KMS-11 (cell line): Measurements from ENCODE around the gene HSF4.

Experiments used
- H2AFZ ChIP-seq: fragments of 200-600 bp; sonication (generic); 2 replicates; pipeline ENCODE4 v1.6.1; 2016; ENCODE audit warnings: antibody characterized with exemption, mixed run types, low read depth
- H3K27ac ChIP-seq: fragments of 200-600 bp; sonication (generic); 2 replicates; pipeline ENCODE4 v1.6.1; 2016; ENCODE audit warnings: mild to moderate bottlenecking, mixed run types
- H3K27me3 ChIP-seq: fragments of 200-600 bp; sonication (generic); 2 replicates; pipeline ENCODE4 v1.6.1; 2017; ENCODE audit warnings: mild to moderate bottlenecking, low read depth, mixed run types, moderate library complexity; ENCODE audit not compliant: insufficient read depth
- H3K36me3 ChIP-seq: fragments of 200-600 bp; sonication (generic); 2 replicates; pipeline ENCODE4 v1.6.1; 2017; ENCODE audit warnings: mild to moderate bottlenecking, mixed run types; ENCODE audit not compliant: insufficient read depth
- H3K4me1 ChIP-seq: fragments of 200-600 bp; sonication (generic); 2 replicates; pipeline ENCODE4 v1.6.1; 2016; ENCODE audit warnings: mild to moderate bottlenecking, low read depth, mixed run types; ENCODE audit not compliant: poor library complexity, severe bottlenecking
- H3K4me2 ChIP-seq: fragments of 200-600 bp; sonication (generic); 2 replicates; pipeline ENCODE4 v1.7.0; 2016; ENCODE audit warnings: mild to moderate bottlenecking, mixed run types
- H3K4me3 ChIP-seq: fragments of 200-600 bp; sonication (generic); IDR thresholded peaks from 2 replicates; pipeline ENCODE4 v1.6.1; 2017; ENCODE audit warnings: low read depth, low read length, mixed read lengths; ENCODE audit not compliant: insufficient read depth
- H3K79me2 ChIP-seq: fragments of 200-600 bp; sonication (generic); 2 replicates; pipeline ENCODE4 v1.6.1; 2016; ENCODE audit warnings: low read depth, mixed run types; ENCODE audit not compliant: insufficient read depth
- H3K9ac ChIP-seq: fragments of 200-600 bp; sonication (generic); 2 replicates; pipeline ENCODE4 v1.6.1; 2016; ENCODE audit warnings: mild to moderate bottlenecking, mixed run types
- H4K20me1 ChIP-seq: fragments of 200-600 bp; sonication (generic); 2 replicates; pipeline ENCODE4 v1.6.1; 2016; ENCODE audit warnings: mild to moderate bottlenecking, mixed run types; ENCODE audit not compliant: insufficient read depth
- TF ChIP-seq, protein P1 (sequence below): fragments of 200-600 bp; sonication (generic); conservative IDR thresholded peaks from 2 replicates; pipeline ENCODE4 v1.6.1; 2017; ENCODE audit warnings: low read depth, mild to moderate bottlenecking, antibody characterized with exemption, low read length, moderate library complexity, mixed read lengths

Gene HSF4

DNA sequence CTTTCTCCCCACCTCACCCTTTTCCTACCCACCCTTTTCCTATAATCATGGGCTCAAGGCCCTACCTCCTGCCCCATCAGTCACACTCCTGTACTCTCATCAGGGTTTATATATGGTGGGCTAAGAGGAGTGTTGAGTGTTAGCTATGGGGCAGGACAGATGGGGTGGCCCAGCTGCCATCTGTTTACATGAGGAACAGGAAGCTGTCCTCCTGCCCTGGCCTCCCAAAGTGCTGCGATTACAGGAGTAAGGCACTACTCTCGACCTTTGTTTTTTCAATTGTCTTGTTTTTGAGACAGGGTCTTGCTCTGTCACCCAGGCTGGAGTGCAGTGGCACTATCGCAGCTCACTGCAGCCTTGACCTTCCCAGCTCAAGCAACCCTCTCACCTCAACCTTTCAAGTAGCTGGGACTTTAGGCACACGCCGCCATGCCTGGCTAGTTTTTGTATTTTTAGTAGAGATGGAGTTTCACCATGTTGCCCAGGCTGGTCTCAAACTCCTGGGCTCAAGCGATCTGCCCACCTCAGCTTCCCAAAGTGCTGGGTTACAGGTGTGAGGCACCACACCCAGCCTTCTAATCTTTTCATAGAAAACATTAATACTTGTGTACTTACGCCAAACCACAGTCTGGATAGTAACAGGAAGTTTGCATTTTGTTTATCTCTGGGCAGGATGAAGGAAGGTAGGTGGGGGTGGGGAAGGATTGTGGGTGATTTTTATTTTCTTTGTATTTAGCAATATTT lies 6.5 kb upstream of the HSF4 start:
- Histone ChIP-seq H3K9ac (no peak overlapping the region; the same call in 1 of the 2 replicates), H3K4me1 (peaks cover 20% of the 10 kb centered on the region), H3K79me2 (no peaks in the 10 kb centered on the region), H3K4me3 (no peak overlapping the region), H4K20me1 (no peaks in the 10 kb centered on the region), H3K36me3 (no peaks in the 10 kb centered on the region), H3K27ac (peak overlapping the region; percentile 64; the same call in 1 of the 2 replicates), H3K27me3 (no peaks in the 10 kb centered on the region), H3K4me2 (peak overlapping the region; percentile 98), H2AFZ (no peak overlapping the region)
- TF ChIP-seq, protein P1, sequence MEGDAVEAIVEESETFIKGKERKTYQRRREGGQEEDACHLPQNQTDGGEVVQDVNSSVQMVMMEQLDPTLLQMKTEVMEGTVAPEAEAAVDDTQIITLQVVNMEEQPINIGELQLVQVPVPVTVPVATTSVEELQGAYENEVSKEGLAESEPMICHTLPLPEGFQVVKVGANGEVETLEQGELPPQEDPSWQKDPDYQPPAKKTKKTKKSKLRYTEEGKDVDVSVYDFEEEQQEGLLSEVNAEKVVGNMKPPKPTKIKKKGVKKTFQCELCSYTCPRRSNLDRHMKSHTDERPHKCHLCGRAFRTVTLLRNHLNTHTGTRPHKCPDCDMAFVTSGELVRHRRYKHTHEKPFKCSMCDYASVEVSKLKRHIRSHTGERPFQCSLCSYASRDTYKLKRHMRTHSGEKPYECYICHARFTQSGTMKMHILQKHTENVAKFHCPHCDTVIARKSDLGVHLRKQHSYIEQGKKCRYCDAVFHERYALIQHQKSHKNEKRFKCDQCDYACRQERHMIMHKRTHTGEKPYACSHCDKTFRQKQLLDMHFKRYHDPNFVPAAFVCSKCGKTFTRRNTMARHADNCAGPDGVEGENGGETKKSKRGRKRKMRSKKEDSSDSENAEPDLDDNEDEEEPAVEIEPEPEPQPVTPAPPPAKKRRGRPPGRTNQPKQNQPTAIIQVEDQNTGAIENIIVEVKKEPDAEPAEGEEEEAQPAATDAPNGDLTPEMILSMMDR = no peak

DNA sequence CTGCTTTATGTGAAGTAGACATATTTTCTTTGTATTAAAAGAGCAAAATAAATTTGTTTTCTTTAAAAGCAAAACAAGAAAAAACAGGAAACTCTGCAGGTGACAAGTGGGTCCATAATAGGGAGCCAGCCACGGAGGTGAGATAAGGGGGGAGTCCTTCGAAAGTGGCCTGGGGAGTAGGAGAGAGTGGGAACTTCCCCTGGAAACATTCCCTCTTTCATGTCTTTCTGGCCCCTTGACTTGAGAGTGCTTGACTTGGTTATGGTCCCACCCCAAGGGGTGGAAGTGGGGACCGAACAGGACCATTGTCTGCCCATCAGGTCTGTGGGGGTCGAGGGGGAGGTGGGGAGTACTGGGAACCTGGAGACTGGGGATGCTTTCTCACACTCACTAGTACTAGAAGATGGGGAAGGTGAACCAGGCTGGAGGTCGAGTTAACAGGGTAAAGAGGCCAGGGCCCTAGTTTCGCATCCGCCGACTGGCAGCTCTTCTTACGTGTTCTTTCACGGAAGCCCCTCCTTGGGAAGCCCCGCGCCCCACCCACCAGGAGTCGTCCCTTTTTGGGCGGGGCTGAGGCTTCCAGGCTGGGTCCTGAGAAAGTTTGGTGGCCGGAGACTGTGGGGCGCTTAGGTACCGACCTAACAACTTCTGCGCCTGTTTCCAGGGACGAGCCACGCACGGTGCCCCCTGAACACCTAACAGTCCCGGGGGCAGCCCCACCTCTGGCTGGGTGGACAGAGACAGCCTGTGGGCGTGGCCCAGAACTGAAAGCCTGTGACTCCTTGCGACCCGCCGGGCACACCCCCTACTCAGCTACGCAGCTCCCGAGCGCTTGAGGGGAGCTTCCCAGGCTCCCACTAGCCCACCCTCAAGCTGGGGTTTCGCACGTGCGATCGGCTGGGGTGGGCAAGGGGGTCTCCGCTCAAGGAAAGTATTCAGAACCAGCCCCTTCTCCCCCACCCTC lies 5.6 kb upstream of the HSF4 start:
- Histone ChIP-seq H3K4me2 (peak overlapping the region; percentile 98), H4K20me1 (no peaks in the 10 kb centered on the region), H3K27ac (peak overlapping the region; percentile 64), H3K4me1 (peaks cover 21% of the 10 kb centered on the region), H2AFZ (peak overlapping the region; percentile 86), H3K27me3 (no peaks in the 10 kb centered on the region), H3K4me3 (no peak overlapping the region), H3K9ac (peak overlapping the region; percentile 65; the same call in 1 of the 2 replicates), H3K79me2 (no peaks in the 10 kb centered on the region), H3K36me3 (no peaks in the 10 kb centered on the region)
- TF ChIP-seq, protein P1 = no peak

DNA sequence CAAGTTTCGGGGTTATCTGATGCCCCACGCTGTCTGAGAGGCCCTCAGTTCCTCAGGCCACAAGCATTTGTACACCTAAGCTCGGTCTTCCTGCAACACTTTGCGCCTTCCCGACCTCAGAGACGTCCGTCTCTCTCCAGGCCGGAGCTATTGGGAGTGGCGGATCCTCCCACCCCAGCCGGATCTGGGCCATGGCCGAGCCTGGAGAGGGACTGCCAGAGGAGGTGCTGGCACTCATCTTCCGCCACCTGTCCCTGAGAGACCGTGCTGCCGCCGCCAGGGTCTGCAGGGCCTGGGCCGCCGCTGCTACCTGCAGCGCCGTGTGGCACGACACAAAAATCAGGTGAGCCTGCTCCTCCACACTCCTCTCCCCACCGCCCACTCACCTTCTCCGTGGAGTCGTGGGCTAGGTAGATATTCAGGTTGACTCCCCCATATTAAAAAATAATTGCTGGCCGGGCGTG lies 2.9 kb upstream of the HSF4 start:
- H3K36me3 ChIP-seq = no peaks in the 10 kb centered on the region
- H3K9ac ChIP-seq = no peak overlapping the region
- H3K27me3 ChIP-seq = no peaks in the 10 kb centered on the region
- peak overlapping the region; percentile 98 for H3K4me2 ChIP-seq
- no peaks in the 10 kb centered on the region for H4K20me1 ChIP-seq
- H3K79me2 ChIP-seq = no peaks in the 10 kb centered on the region
- no peak overlapping the region for H2AFZ ChIP-seq
- H3K4me3 ChIP-seq = no peak overlapping the region
- H3K27ac ChIP-seq = no peak overlapping the region
- TF ChIP-seq, protein P1 = no peak
- peaks cover 38% of the 10 kb centered on the region for H3K4me1 ChIP-seq

DNA sequence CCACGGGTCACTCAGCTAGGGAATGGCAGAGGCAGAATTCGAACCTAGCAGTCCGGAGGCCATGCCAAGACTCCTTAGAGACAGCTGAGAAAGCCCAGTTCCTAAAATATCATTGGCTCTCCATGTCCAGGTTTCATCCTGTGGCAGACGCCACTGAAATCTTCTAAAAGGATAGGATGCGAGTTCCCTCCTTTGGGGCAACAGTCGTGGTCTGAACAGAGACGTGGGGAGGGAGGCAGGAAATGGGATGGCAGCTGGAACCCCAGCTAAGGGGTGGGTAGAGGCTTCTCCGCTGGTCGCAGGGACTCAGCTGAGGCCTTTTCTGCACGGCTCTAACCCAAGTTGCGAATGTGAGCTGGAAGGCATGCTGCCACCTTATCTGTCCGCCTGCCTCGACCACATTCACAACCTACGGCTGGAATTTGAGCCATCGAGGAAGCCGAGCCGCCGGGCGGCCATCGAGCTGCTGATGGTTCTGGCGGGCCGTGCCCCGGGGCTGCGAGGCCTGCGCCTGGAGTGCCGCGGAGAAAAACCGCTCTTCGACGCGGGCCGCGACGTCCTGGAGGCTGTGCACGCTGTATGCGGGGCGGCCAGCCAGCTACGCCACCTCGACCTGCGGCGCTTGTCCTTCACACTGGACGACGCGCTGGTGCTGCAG lies 1.9 kb upstream of the HSF4 start:
- TF ChIP-seq, protein P1 = no peak
- Histone ChIP-seq H3K9ac (no peak overlapping the region), H3K79me2 (no peaks in the 10 kb centered on the region), H2AFZ (no peak overlapping the region), H3K4me1 (peaks cover 46% of the 10 kb centered on the region), H4K20me1 (no peaks in the 10 kb centered on the region), H3K27me3 (no peaks in the 10 kb centered on the region), H3K27ac (no peak overlapping the region), H3K4me3 (no peak overlapping the region), H3K36me3 (no peaks in the 10 kb centered on the region), H3K4me2 (no peak overlapping the region)
